Activated naive CD4-positive, alpha-beta T cell treated with anti-CD3 and anti-CD28 coated beads, Interleukin-2, amount 50 U/mL, for 16 hours (primary cell): Measurements from ENCODE around the gene PLXDC2.

Experiments
- DNase-seq: peaks from one replicate; pipeline ENCODE4 v3.0.0-alpha.2; 2020

Gene PLXDC2

GRCh38 chr10:20075713-20076112, 259.5 kb downstream of the PLXDC2 start:
- DNase-seq: no peak

- no peak for DNase-seq
Observed at GRCh38 chr10:20084451-20084850, 268.2 kb downstream of the PLXDC2 start.

- no peak for DNase-seq
Observed at GRCh38 chr10:20085115-20085514, 268.9 kb downstream of the PLXDC2 start.

GRCh38 chr10:20087353-20087752, 271.1 kb downstream of the PLXDC2 start:
- no peak for DNase-seq

- no peak for DNase-seq
Observed at GRCh38 chr10:20088061-20088701, 271.9 kb downstream of the PLXDC2 start.

- DNase-seq: no peak
Observed at GRCh38 chr10:20089879-20090278, 273.6 kb downstream of the PLXDC2 start.

- DNase-seq: no peak
Observed at GRCh38 chr10:20090831-20091230, 274.6 kb downstream of the PLXDC2 start.

- no peak for DNase-seq
Observed at GRCh38 chr10:20091698-20092097, 275.5 kb downstream of the PLXDC2 start.

- DNase-seq: no peak
Observed at GRCh38 chr10:20093600-20093999, 277.4 kb downstream of the PLXDC2 start.

- DNase-seq: no peak
Observed at GRCh38 chr10:20094226-20094976, 278.2 kb downstream of the PLXDC2 start.

- no peak for DNase-seq
Observed at GRCh38 chr10:20100171-20100570, 283.9 kb downstream of the PLXDC2 start.

- no peak for DNase-seq
Observed at GRCh38 chr10:20105236-20105635, 289.0 kb downstream of the PLXDC2 start.

- DNase-seq: no peak
Observed at GRCh38 chr10:20105931-20106330, 289.7 kb downstream of the PLXDC2 start.

GRCh38 chr10:20108021-20108420, 291.8 kb downstream of the PLXDC2 start:
- DNase-seq: no peak

GRCh38 chr10:20109613-20110012, 293.4 kb downstream of the PLXDC2 start:
- DNase-seq: no peak

- no peak for DNase-seq
Observed at GRCh38 chr10:20110125-20111100, 294.2 kb downstream of the PLXDC2 start.

GRCh38 chr10:20114179-20114578, 297.9 kb downstream of the PLXDC2 start:
- DNase-seq: no peak

GRCh38 chr10:20115894-20116293, 299.7 kb downstream of the PLXDC2 start:
- no peak for DNase-seq

- DNase-seq: no peak
Observed at GRCh38 chr10:20117471-20117870, 301.2 kb downstream of the PLXDC2 start.

- DNase-seq: no peak
Observed at GRCh38 chr10:20118119-20118518, 301.9 kb downstream of the PLXDC2 start.

GRCh38 chr10:20128811-20129210, 312.6 kb downstream of the PLXDC2 start:
- no peak for DNase-seq

GRCh38 chr10:20132816-20133215, 316.6 kb downstream of the PLXDC2 start:
- no peak for DNase-seq

GRCh38 chr10:20133669-20134189, 317.5 kb downstream of the PLXDC2 start:
- DNase-seq: no peak
